GM18511 (cell line): ENCODE measurements around the gene CCSER1.
"Not testable (repeated sequence)": the region's sequence is repeated elsewhere in the genome, so short reads cannot be mapped to it uniquely, and the experiment has no call there.

ENCODE experiments used
- ATAC-seq: cut with Tn5 transposase; IDR thresholded peaks from one replicate; pipeline ENCODE4 v1.9.1; 2021; ENCODE audit warnings: mild to moderate bottlenecking, moderate library complexity; ENCODE audit not compliant: unreplicated experiment

Gene CCSER1

DNA sequence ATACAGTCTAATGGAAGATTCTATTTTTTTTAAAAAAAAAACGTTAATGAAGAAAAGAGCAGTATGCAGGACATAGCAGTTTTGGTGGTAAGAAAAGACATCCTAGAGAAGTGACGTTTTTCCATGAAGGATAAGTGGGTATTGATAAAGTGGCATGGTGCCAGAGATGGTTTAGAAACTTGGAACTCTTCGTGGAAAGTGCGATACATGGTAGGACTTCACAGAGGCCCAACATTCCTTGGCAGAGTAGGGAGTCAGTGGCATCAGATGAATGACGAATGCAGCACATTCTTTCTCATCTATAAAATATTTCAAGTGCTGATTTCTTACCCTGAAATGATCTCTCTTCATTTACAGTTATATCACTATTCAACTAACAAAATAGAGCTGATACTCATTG lies 298.7 kb downstream of the CCSER1 start:
- no peak for ATAC-seq

DNA sequence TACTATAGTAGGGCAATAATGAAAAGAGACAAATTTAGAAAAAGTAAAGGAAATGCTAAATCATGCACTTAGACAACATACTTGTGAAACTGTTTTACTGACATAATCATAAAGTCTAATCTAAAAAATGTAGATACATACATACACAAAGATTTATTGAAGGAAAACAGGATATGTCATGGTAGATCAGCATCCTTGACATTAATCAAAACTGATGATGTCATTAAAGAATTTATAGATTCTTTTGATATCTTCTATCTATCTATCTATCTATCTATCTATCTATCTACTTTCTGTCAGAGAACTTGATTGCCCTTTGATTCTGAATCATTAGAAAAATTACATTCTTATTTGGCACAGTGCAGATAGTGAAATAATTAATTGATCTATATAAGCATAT lies 311.3 kb downstream of the CCSER1 start:
- no peak for ATAC-seq

DNA sequence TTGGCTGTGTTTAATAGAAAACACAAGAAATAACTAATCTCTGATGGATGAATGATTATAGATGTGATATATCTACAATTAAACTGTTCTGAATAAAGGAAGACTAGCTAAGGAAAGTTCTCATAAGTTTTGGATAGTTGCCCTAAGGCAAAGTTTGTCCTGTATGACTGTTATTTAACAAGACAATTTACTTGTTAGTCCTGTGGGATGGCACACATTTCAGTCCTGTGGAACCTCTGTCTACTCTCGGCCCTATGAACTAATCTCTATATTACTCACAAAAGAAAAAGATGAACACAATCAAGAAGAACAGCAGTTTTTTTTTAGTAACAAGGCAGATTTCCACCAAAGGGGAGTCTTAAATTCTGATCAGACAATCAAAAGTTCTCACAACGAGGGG lies 314.6 kb downstream of the CCSER1 start:
- no peak for ATAC-seq

GRCh38 chr4:90442619-90443018 lies 315.4 kb downstream of the CCSER1 start:
- no peak for ATAC-seq

DNA sequence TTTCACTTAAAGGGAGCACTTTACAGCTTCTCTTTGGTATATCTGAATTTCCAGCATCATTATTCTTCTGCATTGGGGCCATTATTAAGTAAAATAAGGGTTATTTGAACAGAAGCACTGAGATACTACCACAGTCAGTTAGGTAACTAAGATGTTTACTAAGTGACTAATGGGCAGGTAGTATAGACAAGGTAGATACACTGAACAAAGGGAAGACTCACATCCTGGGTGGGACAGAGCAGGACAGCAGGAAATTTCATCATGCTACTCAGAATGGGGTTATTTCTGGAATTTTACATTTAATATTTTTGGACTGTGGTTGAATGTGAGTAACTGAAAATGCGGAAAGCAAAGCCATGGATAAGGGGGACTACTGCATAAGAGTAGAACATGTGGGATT lies 316.0 kb downstream of the CCSER1 start:
- ATAC-seq = no peak

- ATAC-seq = no peak
Observed at GRCh38 chr4:90444904-90445303, 317.7 kb downstream of the CCSER1 start.

- ATAC-seq = no peak
Observed at GRCh38 chr4:90445380-90445779, 318.2 kb downstream of the CCSER1 start.

GRCh38 chr4:90449626-90450025 lies 322.4 kb downstream of the CCSER1 start:
- ATAC-seq = no peak

- ATAC-seq = no peak
Observed at GRCh38 chr4:90456891-90457290, 329.7 kb downstream of the CCSER1 start.

- no peak for ATAC-seq
Observed at GRCh38 chr4:90457817-90458216, 330.6 kb downstream of the CCSER1 start.

GRCh38 chr4:90458576-90458975 lies 331.4 kb downstream of the CCSER1 start:
- ATAC-seq = no peak

DNA sequence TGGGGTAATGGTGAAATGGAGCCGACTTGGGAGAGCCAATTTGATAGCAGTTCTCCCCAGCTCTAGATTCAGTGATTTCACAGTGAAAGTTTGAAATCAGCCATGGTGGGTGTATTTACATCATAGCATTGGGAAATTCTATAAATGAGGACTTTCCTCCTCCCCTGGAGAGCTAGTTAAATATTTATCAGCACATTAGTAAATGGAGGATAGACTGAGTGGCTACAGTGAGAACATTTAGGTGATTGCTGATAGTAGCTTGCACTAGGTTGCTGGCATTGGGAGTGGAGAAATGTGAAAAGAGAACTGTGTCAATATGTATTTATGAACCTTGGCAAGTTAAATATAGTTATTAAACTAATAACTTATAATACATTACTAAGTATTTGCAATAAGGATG lies 347.3 kb downstream of the CCSER1 start:
- no peak for ATAC-seq

DNA sequence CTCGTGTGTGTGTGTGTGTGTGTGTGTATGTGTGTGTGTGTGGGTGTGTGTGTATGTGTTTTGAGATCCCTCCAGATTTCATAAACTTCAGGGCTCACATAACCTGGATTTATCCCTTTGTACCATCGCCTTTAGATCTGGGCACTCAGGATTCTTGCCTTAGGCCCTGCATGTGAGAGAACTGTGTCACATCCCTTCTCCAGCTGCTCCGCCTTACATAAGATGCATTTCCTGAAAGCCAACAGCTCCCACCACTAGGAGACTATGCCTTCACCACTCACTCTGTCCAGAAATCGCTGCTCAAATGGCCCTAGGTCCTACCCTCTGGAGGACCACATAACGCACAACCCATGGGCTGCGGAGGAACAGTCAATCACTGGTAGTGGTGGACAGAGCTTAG lies 348.8 kb downstream of the CCSER1 start:
- no peak for ATAC-seq

DNA sequence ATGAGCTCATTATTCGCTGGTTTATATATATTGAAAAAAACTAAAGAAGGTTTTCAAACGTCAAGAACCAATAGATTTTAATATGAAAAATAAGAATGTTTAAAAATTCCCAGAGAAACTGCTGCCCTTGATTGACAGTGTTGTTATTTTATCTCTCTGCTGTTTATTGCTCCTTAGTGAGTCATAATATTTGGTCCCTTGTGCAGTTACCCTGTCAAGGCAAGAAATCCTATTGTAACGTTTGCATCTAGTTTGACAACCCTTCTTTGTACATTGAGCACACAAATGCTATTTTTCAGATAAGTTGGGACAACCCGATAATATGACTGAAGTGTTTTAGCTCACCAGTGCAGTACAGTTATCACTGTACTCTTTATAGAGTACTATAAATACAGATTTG lies 349.4 kb downstream of the CCSER1 start:
- no peak for ATAC-seq

GRCh38 chr4:90484894-90485293 lies 357.7 kb downstream of the CCSER1 start:
- not testable (repeated sequence) for ATAC-seq

DNA sequence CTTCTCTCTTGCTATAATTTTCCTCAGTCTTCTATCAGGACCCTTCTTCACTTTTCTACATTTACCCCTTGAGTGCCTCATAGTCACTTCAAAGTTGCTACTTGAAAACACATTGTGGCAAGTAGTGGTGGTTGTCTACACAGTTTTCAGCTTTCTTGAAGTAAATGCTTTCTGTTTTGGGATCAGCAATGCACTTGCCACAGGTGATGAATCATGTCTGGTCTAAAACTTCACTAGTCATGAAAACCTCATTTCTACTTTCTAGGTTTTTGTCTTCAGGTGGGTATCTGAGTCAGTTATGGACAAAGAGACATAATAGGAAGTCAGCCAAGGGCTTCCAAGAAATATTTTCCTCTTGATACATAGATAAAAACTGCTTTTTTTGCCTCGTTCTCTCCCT lies 359.2 kb downstream of the CCSER1 start:
- ATAC-seq = no peak

- no peak for ATAC-seq
Observed at GRCh38 chr4:90495211-90495610, 368.0 kb downstream of the CCSER1 start.

GRCh38 chr4:90495936-90496335 lies 368.7 kb downstream of the CCSER1 start:
- no peak for ATAC-seq

DNA sequence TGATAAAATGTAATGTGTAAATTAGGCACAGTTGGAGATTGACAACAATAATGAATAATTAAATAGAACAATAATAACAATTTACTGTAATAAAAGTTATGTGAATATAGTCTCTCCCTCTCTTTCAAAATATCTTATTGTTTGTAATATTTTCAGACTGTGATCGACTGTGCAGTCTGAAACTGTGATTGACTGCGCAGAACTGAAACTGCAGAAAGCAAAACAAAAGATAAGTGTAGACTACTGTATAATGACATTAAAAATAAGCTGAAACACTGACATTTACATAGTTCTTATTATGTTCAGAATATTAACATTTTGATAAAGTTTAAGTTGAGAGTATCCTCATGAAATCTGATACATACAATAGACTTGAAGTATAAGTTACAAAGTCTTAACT lies 371.0 kb downstream of the CCSER1 start:
- no peak for ATAC-seq

GRCh38 chr4:90503677-90504076 lies 376.5 kb downstream of the CCSER1 start:
- no peak for ATAC-seq

- no peak for ATAC-seq
Observed at GRCh38 chr4:90515191-90515590, 388.0 kb downstream of the CCSER1 start.

- no peak for ATAC-seq
Observed at GRCh38 chr4:90528551-90528950, 401.4 kb downstream of the CCSER1 start.

DNA sequence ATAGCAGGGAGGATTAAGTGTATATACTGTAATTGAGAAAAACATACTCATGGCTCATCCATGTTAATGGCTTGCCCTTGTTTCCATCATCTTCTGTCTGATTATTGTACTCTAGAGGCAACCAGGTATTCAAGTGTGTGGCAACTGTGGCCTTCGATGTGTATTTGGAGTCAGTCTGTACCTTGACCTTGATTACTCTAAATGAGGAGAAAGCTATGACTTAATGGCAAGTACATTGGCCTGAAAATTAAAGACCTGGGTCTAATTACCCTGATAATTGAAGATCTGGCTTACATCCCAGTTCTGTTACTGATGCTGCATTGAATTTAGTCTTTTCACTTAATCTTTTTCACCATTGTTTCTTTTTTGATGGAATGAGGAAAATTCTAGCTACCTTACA lies 409.2 kb downstream of the CCSER1 start:
- ATAC-seq = no peak

DNA sequence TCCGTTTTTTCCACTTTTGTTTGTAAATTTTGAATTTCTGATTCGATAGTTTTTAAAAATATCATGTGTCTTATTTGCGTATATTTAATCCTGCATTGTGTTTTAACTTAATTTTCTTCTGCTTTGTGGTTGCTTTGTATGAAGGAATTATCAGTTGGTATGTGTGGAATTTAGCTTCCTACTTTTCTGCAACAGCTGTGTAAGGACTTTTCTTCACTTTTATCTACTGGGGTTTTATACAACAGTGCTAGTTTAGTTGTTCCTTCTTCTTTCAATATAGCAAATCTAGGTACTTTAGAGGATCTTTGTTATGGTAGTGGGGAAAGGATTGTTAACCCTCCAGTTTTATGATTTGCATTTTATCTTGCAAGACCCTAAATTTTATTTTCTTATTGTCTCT lies 410.3 kb downstream of the CCSER1 start:
- ATAC-seq = no peak
